CD8-positive, alpha-beta memory T cell (primary cell): ENCODE measurements around the gene GSC2. TPM values are rescaled to one million over a fixed set of nuclear protein-coding genes. Genes with fewer than 3 reads are reported as not detected.
A peak's percentile ranks its signal among the peaks of the same experiment; 100 is the strongest.

Experiments used
- CTCF ChIA-PET: fragments of 350-600 bp; sonication (Branson Sonifier 250); formaldehyde crosslinking; loops from one replicate; lab custom pipeline; 2021; ENCODE audit warnings: antibody characterized with exemption; lab: Charles Lee
- POLR2A ChIA-PET: fragments of 350-600 bp; sonication (Branson Sonifier 250); formaldehyde crosslinking; loops from one replicate; lab custom pipeline; 2021; ENCODE audit warnings: antibody characterized with exemption; lab: Charles Lee
- DNase-seq, 5 donors: peaks; one replicate each; pipeline versions ENCODE4 v3.0.0 to v3.0.0-alpha.2; 2020 to 2022; ENCODE audit warnings: mixed read lengths in 1 of 5
- H3K27ac ChIP-seq: one replicate; pipeline ENCODE4 v1.7.0; 2013; ENCODE audit warnings: low read depth, mild to moderate bottlenecking, low read length, moderate library complexity
- H3K27me3 ChIP-seq: 2 replicates; pipeline ENCODE4 v1.7.0; 2013; ENCODE audit warnings: low read length, mild to moderate bottlenecking; ENCODE audit not compliant: insufficient read depth, poor library complexity, severe bottlenecking
- H3K36me3 ChIP-seq: 2 replicates; pipeline ENCODE4 v1.7.0; 2013; ENCODE audit warnings: mild to moderate bottlenecking, low read length, moderate library complexity; ENCODE audit not compliant: insufficient read depth
- H3K4me1 ChIP-seq: 2 replicates; pipeline ENCODE4 v1.7.0; 2013; ENCODE audit warnings: mild to moderate bottlenecking, low read length, moderate library complexity; ENCODE audit not compliant: insufficient read depth
- H3K4me3 ChIP-seq: 2 replicates; pipeline ENCODE4 v1.7.0; 2013; ENCODE audit warnings: mild to moderate bottlenecking, low read length
- H3K9me3 ChIP-seq: 2 replicates; pipeline ENCODE4 v1.7.0; 2013; ENCODE audit warnings: mild to moderate bottlenecking, low read length
- H3K27ac Mint-ChIP-seq, 8 donors: one replicate each; pipeline ENCODE4 v1.8.0; 2020 to 2021; ENCODE audit warnings: mixed read lengths in 8 of 8, mild to moderate bottlenecking in 6 of 8, inconsistent platforms in 3 of 8, moderate library complexity in 3 of 8
- H3K27me3 Mint-ChIP-seq, 2 donors: one replicate each; pipeline ENCODE4 v1.8.0; 2020 to 2021; ENCODE audit warnings: mixed read lengths in 2 of 2, mild to moderate bottlenecking in 1 of 2, moderate library complexity in 1 of 2
- H3K36me3 Mint-ChIP-seq, 3 donors: one replicate each; pipeline ENCODE4 v1.8.0; 2020 to 2021; ENCODE audit warnings: mixed read lengths in 3 of 3, inconsistent platforms in 1 of 3, mild to moderate bottlenecking in 1 of 3
- H3K4me1 Mint-ChIP-seq, 3 donors: one replicate each; pipeline ENCODE4 v1.8.0; 2020 to 2021; ENCODE audit warnings: mixed read lengths in 3 of 3, inconsistent platforms in 1 of 3, mild to moderate bottlenecking in 1 of 3
- H3K4me3 Mint-ChIP-seq, 7 donors: one replicate each; pipeline ENCODE4 v1.8.0; 2020 to 2021; ENCODE audit warnings: mixed read lengths in 7 of 7, mild to moderate bottlenecking in 6 of 7, moderate library complexity in 4 of 7, inconsistent platforms in 2 of 7
- H3K9me3 Mint-ChIP-seq, 5 donors: one replicate each; pipeline ENCODE4 v1.8.0; 2020 to 2022; ENCODE audit warnings: mixed read lengths in 5 of 5, mild to moderate bottlenecking in 3 of 5, moderate library complexity in 2 of 5, inconsistent platforms in 1 of 5
- polyA plus RNA-seq: library from polyadenylated mRNA; unstranded; fragments of 300-500 nt; fragmentation: Illumina TruSeq; gene quantifications from one replicate; pipeline ENCODE4 v1.2.3, GENCODE V29; 2021
- total RNA-seq, 2 experiments: library from RNA; stranded (reverse); gene quantifications; one replicate each; pipeline ENCODE4 v1.2.3, GENCODE V29; 2021

Gene GSC2
- total and polyA plus RNA-seq, 3 experiments from 2014 or later: not detected

DNA sequence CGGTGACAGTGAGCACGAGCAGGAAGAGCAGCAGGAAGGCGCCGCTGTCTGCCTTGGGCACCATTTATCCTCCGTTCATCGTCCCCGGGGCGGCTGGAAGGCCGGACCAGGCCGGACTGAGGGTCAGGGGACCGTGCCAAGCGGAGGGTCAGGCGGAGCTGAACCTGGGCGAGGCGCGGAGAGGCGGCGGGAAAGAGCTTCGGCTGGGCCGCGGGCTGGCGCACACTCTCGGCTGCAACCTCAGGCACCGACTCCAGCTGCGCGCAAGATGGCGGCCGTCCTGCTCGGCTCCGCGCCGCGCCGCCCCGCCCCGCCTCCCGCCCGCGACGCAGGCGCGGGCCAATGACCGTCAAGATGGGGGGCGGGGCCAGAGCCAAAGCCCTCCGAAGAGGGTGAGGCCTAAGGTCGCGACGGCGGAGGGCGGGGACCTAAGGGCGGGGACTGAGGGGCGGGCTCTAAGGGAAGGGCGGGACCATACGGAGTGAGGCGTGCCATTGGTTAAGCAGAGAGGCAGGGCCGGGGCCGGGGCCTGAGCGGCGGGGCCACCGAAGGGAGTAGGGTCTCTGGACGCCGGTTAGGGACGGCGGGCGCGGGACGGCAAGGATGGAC is 27.8 kb downstream of the GSC2 start, which contains the start of gene DGCR2:
Gene DGCR2 (minus strand): TSS at position 270 of the 609 bp plus-strand sequence. CDS start 206 bp downstream, at position 64.
- Histone ChIP-seq H3K27me3 (no peaks in the 10 kb centered on the region), H3K4me3 (peak within 1 kb of the TSS; percentile 86), H3K4me1 (peaks cover 47% of the 10 kb centered on the region), H3K9me3 (no peaks in the 10 kb centered on the region), H3K36me3 (peaks cover 6% of the 10 kb centered on the region), H3K27ac (peak within 1 kb of the TSS; percentile 82)
- no peaks in the 10 kb centered on the region for H3K27me3 Mint-ChIP-seq
- peak within 1 kb of the TSS; percentile 19 to 96 (median 90) for H3K27ac Mint-ChIP-seq
- H3K4me3 Mint-ChIP-seq: peak within 1 kb of the TSS; percentile 88 to 96 (median 90)
- DNase-seq: peak; percentile 92 to 97 (median 94)
- CTCF ChIA-PET: interaction anchor here (0.6 to 1.8 kb wide), 4 partner anchors 11 to 22 kb away, joined by 3 to 10 read pairs (median 4); partner anchors contain the start of gene ESS2
- H3K4me1 Mint-ChIP-seq: peaks cover 39 to 54% (median 50%) of the 10 kb centered on the region in 3 donors
- no peaks in the 10 kb centered on the region for H3K9me3 Mint-ChIP-seq
- H3K36me3 Mint-ChIP-seq: peaks cover 0 to 18% (median 0%) of the 10 kb centered on the region in 3 donors
- POLR2A ChIA-PET: interaction anchor here (1.4 to 2.4 kb wide), 5 partner anchors 11 to 357 kb away, joined by 3 to 14 read pairs (median 11); partner anchors contain the start of genes CDC45, ESS2 and UFD1

DNA sequence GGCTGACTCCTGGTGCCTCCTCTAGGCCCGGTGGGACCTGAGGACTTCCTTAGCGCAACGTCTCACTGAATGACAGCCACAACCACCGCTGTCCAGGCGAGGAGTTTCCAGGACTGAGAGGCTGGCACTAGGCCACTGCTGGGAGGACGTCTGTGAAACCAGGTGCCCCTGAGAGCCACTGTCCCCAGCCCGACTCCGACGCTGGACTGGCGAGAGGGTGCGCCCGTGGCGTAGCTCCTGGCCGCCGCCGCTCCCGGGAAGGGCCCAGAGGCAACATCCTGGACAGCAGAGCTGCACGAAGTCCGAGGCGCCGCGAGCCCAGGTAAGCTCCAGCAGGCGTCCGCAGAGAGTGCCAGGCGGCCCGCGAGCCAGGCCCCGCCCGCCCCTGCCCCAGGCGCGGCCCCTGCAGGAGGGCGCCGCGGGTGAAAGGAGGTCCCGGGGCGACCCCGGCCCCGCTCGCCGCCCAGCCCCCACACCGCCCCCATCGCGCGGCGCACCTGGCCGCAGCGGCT is 28.4 kb downstream of the GSC2 start:
- H3K27ac ChIP-seq: peak overlapping the region; percentile 82
- Mint-ChIP-seq H3K9me3 (no peaks in the 10 kb centered on the region), H3K27me3 (no peaks in the 10 kb centered on the region), H3K4me1 (peaks cover 45 to 59% (median 56%) of the 10 kb centered on the region in 3 donors), H3K27ac (peak overlapping the region; percentile 19 to 94 (median 88)), H3K4me3 (peak overlapping the region; percentile 88 to 96 (median 90)), H3K36me3 (peaks cover 0 to 19% (median 0%) of the 10 kb centered on the region in 3 donors)
- POLR2A ChIA-PET: interaction anchor here (1.4 to 2.4 kb wide), 5 partner anchors 10 to 358 kb away, joined by 3 to 14 read pairs (median 11); partner anchors contain the start of genes CDC45, ESS2 and UFD1
- peaks cover 53% of the 10 kb centered on the region for H3K4me1 ChIP-seq
- DNase-seq: peak in 4 of 5 donors; percentile 19 to 60 (median 27)
- H3K36me3 ChIP-seq: peaks cover 6% of the 10 kb centered on the region
- no peaks in the 10 kb centered on the region for H3K27me3 ChIP-seq
- H3K9me3 ChIP-seq: no peaks in the 10 kb centered on the region
- H3K4me3 ChIP-seq: peak overlapping the region; percentile 86
- CTCF ChIA-PET: interaction anchor here (1.5 to 1.8 kb wide), 3 partner anchors 10 to 23 kb away, joined by 3 to 10 read pairs (median 4); partner anchors contain the start of gene ESS2

DNA sequence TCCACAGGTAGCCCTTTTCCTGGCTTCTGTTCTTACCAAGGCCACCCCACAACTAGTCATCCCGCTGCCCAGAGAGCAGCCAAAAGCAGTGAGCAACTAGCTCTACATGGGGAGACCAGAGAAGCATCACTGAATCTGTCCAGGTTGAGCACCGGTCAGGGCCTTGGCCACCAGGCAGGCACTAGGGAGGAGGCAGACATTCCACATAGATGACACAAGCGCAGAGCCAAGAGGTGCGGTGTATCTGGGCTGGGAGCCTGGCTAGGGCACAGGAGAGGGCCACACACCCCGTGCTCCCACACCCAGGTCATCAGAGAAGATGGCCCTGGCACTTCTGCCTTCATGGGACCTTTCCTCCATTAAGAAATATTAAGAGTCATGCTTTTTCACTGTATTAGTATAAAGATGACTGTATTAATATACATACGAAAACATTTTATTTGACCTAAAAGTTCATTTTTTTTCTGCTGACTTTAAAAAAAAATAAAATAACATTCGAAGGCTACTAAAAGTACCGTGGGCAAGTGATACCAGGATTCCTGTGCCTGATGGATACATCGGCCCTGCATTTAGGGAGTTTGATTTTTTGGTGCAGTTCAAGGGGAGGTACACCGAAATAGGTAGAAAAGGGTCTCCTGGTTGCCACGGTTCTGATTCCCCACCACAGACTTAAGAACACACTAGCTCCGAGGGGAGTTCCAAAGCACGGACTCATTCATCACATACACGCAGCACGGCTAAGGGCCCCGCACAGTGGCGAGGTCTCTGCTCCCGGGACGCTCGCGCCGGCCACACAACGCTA is 29.1 kb downstream of the GSC2 start:
- Histone ChIP-seq H3K9me3 (no peaks in the 10 kb centered on the region), H3K4me1 (peaks cover 60% of the 10 kb centered on the region), H3K27ac (peak overlapping the region; percentile 82), H3K27me3 (no peaks in the 10 kb centered on the region), H3K36me3 (peaks cover 6% of the 10 kb centered on the region), H3K4me3 (peak overlapping the region; percentile 86)
- H3K9me3 Mint-ChIP-seq: no peaks in the 10 kb centered on the region
- H3K27me3 Mint-ChIP-seq: no peaks in the 10 kb centered on the region
- CTCF ChIA-PET: interaction anchor here (1.6 to 1.8 kb wide), 2 partner anchors 10 to 15 kb away, joined by 3 to 4 read pairs; no protein-coding TSS in a partner anchor
- POLR2A ChIA-PET: interaction anchor here (1.4 to 2.4 kb wide), 5 partner anchors 10 to 358 kb away, joined by 3 to 14 read pairs (median 11); partner anchors contain the start of genes CDC45, ESS2 and UFD1
- H3K27ac Mint-ChIP-seq: peak overlapping the region; percentile 19 to 94 (median 88)
- peaks cover 0 to 22% (median 0%) of the 10 kb centered on the region in 3 donors for H3K36me3 Mint-ChIP-seq
- H3K4me1 Mint-ChIP-seq: peaks cover 52 to 66% (median 63%) of the 10 kb centered on the region in 3 donors
- H3K4me3 Mint-ChIP-seq: peak overlapping the region; percentile 88 to 91 (median 90)
- DNase-seq: peak in 1 of 5 donors; percentile 30

DNA sequence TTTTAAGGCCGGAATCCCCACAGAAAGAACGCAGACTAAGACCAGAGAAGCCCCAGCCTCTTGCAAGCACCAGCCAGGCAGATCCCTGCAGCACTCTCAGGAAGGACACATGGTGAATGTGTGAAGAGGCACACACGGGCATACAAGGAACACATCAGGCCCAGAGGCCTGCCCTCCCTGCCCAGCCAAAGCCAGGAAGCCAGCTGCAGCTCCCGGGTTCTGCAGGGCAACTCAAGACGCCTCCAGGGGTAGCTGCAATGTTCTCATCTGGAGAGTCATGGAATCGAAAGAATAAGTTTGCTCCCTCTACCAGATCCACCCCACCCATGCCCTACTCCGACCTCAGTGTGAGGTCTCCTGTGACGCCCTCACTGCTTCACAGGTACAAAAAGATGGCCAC is 30.1 kb downstream of the GSC2 start:
- POLR2A ChIA-PET: no interaction called here
- peaks cover 70% of the 10 kb centered on the region for H3K4me1 ChIP-seq
- peak in 1 of 5 donors; percentile 31 for DNase-seq

DNA sequence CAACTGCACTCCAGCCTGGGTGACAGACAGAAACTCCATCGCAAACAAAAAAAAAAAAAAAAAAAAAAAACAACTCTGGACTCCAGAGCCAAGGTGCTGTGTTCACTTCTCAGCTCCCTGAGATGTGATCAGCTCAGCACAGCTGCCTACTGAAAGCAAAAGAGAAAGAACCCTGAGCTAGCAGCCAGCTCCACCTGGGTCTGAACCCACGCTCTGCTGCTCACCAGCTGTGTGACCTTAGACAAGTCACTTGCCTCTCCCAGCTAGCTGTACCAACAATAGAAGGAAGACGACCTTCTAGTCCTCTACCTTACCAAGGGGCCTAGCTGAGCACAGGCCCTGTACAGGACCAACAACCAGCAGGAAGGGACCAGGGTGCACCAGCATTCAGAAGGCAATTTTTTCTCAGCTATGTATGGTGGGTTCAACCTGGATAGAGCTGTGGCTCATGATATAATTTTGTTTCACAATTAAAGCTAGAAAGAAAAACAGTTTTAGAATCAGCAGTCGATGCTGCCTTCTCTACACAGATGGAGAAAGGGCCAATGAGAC is 31.7 kb downstream of the GSC2 start:
- no peaks in the 10 kb centered on the region for H3K27me3 ChIP-seq
- H3K9me3 ChIP-seq: no peaks in the 10 kb centered on the region
- peaks cover 70 to 88% (median 85%) of the 10 kb centered on the region in 3 donors for H3K4me1 Mint-ChIP-seq
- H3K4me3 Mint-ChIP-seq: peak overlapping the region; percentile 29 to 89 (median 45)
- peak overlapping the region in 4 of 8 donors; percentile 21 to 85 (median 41) for H3K27ac Mint-ChIP-seq
- no peaks in the 10 kb centered on the region for H3K9me3 Mint-ChIP-seq
- ChIA-PET CTCF (no interaction called here), POLR2A (no interaction called here)
- peaks cover 75% of the 10 kb centered on the region for H3K4me1 ChIP-seq
- no peak for DNase-seq
- H3K27ac ChIP-seq: no peak overlapping the region
- H3K27me3 Mint-ChIP-seq: no peaks in the 10 kb centered on the region
- no peak overlapping the region for H3K4me3 ChIP-seq
- peaks cover 0 to 29% (median 0%) of the 10 kb centered on the region in 3 donors for H3K36me3 Mint-ChIP-seq
- H3K36me3 ChIP-seq: peaks cover 9% of the 10 kb centered on the region

More for the DNA sequence above, 30.1 kb downstream of the GSC2 start:
- no peaks in the 10 kb centered on the region for H3K27me3 ChIP-seq
- H3K4me3 ChIP-seq: no peak overlapping the region
- Mint-ChIP-seq H3K36me3 (peaks cover 0 to 27% (median 0%) of the 10 kb centered on the region in 3 donors), H3K4me3 (peak overlapping the region; percentile 88 to 91 (median 90)), H3K4me1 (peaks cover 61 to 77% (median 73%) of the 10 kb centered on the region in 3 donors), H3K27ac (peak overlapping the region; percentile 19 to 88 (median 74)), H3K27me3 (no peaks in the 10 kb centered on the region), H3K9me3 (no peaks in the 10 kb centered on the region)
- no peaks in the 10 kb centered on the region for H3K9me3 ChIP-seq
- CTCF ChIA-PET: no interaction called here
- H3K36me3 ChIP-seq: peaks cover 6% of the 10 kb centered on the region
- H3K27ac ChIP-seq: no peak overlapping the region

DNA sequence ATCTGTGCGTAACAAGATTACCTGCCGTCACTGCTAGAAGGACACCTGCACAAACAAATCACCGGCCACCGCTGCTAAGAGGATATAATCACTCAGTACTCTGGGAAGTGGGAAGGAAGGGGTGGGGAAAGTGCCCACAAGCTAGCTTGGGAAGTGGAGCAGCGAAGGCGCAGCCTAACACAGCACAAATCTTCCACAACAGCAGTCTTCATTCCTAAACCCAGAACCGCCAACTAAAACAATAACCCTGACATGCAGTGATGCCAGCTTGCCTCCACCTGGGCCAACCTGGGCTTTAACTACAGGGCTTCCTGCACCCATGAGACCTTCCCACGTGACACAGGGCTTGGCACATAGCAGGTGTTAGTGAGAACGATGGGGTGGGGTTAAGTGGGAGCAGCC is 33.0 kb downstream of the GSC2 start:
- Histone ChIP-seq H3K9me3 (no peaks in the 10 kb centered on the region), H3K4me3 (no peak overlapping the region), H3K36me3 (peaks cover 9% of the 10 kb centered on the region), H3K27me3 (no peaks in the 10 kb centered on the region), H3K4me1 (peaks cover 68% of the 10 kb centered on the region), H3K27ac (no peak overlapping the region)
- no peaks in the 10 kb centered on the region for H3K9me3 Mint-ChIP-seq
- POLR2A ChIA-PET: no interaction called here
- DNase-seq: no peak
- no peaks in the 10 kb centered on the region for H3K27me3 Mint-ChIP-seq
- H3K4me1 Mint-ChIP-seq: peaks cover 73 to 86% (median 85%) of the 10 kb centered on the region in 3 donors
- H3K27ac Mint-ChIP-seq: peak overlapping the region in 6 of 8 donors; percentile 10 to 77 (median 59)
- H3K4me3 Mint-ChIP-seq: peak overlapping the region; percentile 18 to 74 (median 52)
- H3K36me3 Mint-ChIP-seq: peaks cover 0 to 29% (median 0%) of the 10 kb centered on the region in 3 donors
- CTCF ChIA-PET: no interaction called here

DNA sequence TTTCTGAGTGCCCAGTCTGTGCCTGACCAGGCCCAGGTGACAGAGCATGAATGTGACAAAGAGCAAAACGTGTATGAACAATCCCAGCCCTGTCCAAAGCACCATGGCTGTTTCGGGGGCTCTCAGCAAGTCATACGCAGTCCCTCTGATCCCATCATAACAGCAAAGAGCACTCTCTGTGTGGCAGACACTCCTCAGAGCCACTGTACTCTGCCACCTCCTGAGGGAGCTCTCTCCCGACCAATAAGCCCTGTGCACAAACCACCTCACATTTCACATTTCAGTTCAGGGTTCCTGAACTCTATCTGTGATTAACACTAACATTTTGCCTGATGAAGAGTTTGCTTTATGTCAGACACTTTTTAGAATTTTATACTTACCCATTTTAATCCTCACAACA is 34.5 kb downstream of the GSC2 start:
- Histone ChIP-seq H3K27me3 (no peaks in the 10 kb centered on the region), H3K36me3 (peaks cover 3% of the 10 kb centered on the region), H3K9me3 (no peaks in the 10 kb centered on the region), H3K4me1 (peaks cover 71% of the 10 kb centered on the region), H3K4me3 (no peak overlapping the region), H3K27ac (no peak overlapping the region)
- DNase-seq: peak in 1 of 5 donors; percentile 42
- ChIA-PET CTCF (interaction anchor here (0.8 to 1.4 kb wide), 5 partner anchors 10 to 515 kb away, joined by 3 to 5 read pairs (median 3); partner anchors contain the start of gene ESS2), POLR2A (no interaction called here)
- no peaks in the 10 kb centered on the region for H3K27me3 Mint-ChIP-seq
- peaks cover 74 to 87% (median 86%) of the 10 kb centered on the region in 3 donors for H3K4me1 Mint-ChIP-seq
- no peaks in the 10 kb centered on the region for H3K9me3 Mint-ChIP-seq
- H3K36me3 Mint-ChIP-seq: peaks cover 0 to 24% (median 0%) of the 10 kb centered on the region in 3 donors
- peak overlapping the region; percentile 4 to 87 (median 60) for H3K27ac Mint-ChIP-seq
- H3K4me3 Mint-ChIP-seq: peak overlapping the region in 4 of 7 donors; percentile 3 to 26 (median 18)
